Trophoblast cell (in vitro differentiated cells and primary cell): ENCODE measurements around the gene SH3TC1.

Experiments
- DNase-seq, 2 donors: peaks; one replicate each; pipeline ENCODE4 v3.0.0-alpha.2; 2016
- H2AFZ ChIP-seq: 2 replicates; pipeline ENCODE4 v1.6.1; 2013; ENCODE audit warnings: low read length, moderate library complexity, mild to moderate bottlenecking; ENCODE audit not compliant: insufficient read depth, poor library complexity
- H2AK5ac ChIP-seq: 2 replicates; pipeline ENCODE4 v1.6.1; 2013; ENCODE audit warnings: mild to moderate bottlenecking, low read length
- H2BK120ac ChIP-seq: 2 replicates; pipeline ENCODE4 v1.6.1; 2013; ENCODE audit warnings: low read length, mild to moderate bottlenecking, moderate library complexity; ENCODE audit not compliant: insufficient read depth, poor library complexity
- H2BK12ac ChIP-seq: 2 replicates; pipeline ENCODE4 v1.6.1; 2013; ENCODE audit warnings: mild to moderate bottlenecking, low read length, moderate library complexity
- H2BK5ac ChIP-seq: 2 replicates; pipeline ENCODE4 v1.6.1; 2013; ENCODE audit warnings: low read length, low read depth, moderate library complexity, mild to moderate bottlenecking; ENCODE audit not compliant: poor library complexity
- H3K14ac ChIP-seq: 2 replicates; pipeline ENCODE4 v1.6.1; 2013; ENCODE audit warnings: mild to moderate bottlenecking, low read length
- H3K18ac ChIP-seq: 2 replicates; pipeline ENCODE4 v1.6.1; 2013; ENCODE audit warnings: mild to moderate bottlenecking, low read length
- H3K23ac ChIP-seq: 2 replicates; pipeline ENCODE4 v1.6.1; 2013; ENCODE audit warnings: low read length
- H3K27ac ChIP-seq: 2 replicates; pipeline ENCODE4 v1.5.1; 2013; ENCODE audit warnings: low read depth, mild to moderate bottlenecking, inconsistent platforms, low read length, moderate library complexity
- H3K27me3 ChIP-seq: 2 replicates; pipeline ENCODE4 v1.6.1; 2013; ENCODE audit warnings: inconsistent platforms, mild to moderate bottlenecking, low read length, moderate library complexity; ENCODE audit not compliant: insufficient read depth
- H3K36me3 ChIP-seq, 2 experiments: 1 replicate in 1 of 2; 2 replicates in 1 of 2; pipeline ENCODE4 v1.6.1; 2013; ENCODE audit warnings: low read length in 2 of 2, mild to moderate bottlenecking in 2 of 2, moderate library complexity in 1 of 2; ENCODE audit not compliant: insufficient read depth in 2 of 2, control insufficient read depth in 1 of 2
- H3K4ac ChIP-seq: 2 replicates; pipeline ENCODE4 v1.6.1; 2013; ENCODE audit warnings: low read depth, mild to moderate bottlenecking, low read length, moderate library complexity
- H3K4me1 ChIP-seq, 2 experiments: 1 replicate in 1 of 2; 2 replicates in 1 of 2; pipeline ENCODE4 v1.6.1; 2013; ENCODE audit warnings: low read length in 2 of 2, mild to moderate bottlenecking in 2 of 2, moderate library complexity in 1 of 2; ENCODE audit not compliant: insufficient read depth in 2 of 2, control insufficient read depth in 1 of 2
- H3K4me2 ChIP-seq: 2 replicates; pipeline ENCODE4 v1.6.1; 2013; ENCODE audit warnings: inconsistent platforms, mild to moderate bottlenecking, low read length, moderate library complexity
- H3K4me3 ChIP-seq: 2 replicates; pipeline ENCODE4 v1.5.1; 2013; ENCODE audit warnings: mild to moderate bottlenecking, low read depth, low read length, inconsistent platforms
- H3K79me1 ChIP-seq: one replicate; pipeline ENCODE4 v1.6.1; 2013; ENCODE audit warnings: low read length
- H3K79me2 ChIP-seq: 2 replicates; pipeline ENCODE4 v1.6.1; 2013; ENCODE audit warnings: low read length, mild to moderate bottlenecking; ENCODE audit not compliant: control insufficient read depth, insufficient read depth, poor library complexity
- H3K9ac ChIP-seq: 2 replicates; pipeline ENCODE4 v1.6.1; 2013; ENCODE audit warnings: mild to moderate bottlenecking, low read length
- H3K9me3 ChIP-seq: 2 replicates; pipeline ENCODE4 v1.6.1; 2013; ENCODE audit warnings: low read depth, mild to moderate bottlenecking, control low read depth, inconsistent platforms, low read length; ENCODE audit not compliant: insufficient read depth
- H4K12ac ChIP-seq: 2 replicates; pipeline ENCODE4 v1.6.1; 2013; ENCODE audit warnings: low read depth, mild to moderate bottlenecking, low read length, moderate library complexity
- H4K8ac ChIP-seq: 2 replicates; pipeline ENCODE4 v1.6.1; 2013; ENCODE audit warnings: low read depth, mild to moderate bottlenecking, low read length, moderate library complexity
- H4K91ac ChIP-seq: one replicate; pipeline ENCODE4 v1.6.1; 2013; ENCODE audit warnings: low read depth, mild to moderate bottlenecking, low read length, moderate library complexity
- WGBS: extraction: QIAGEN DNeasy Blood & Tissue Kit; methylation state at CpG from one replicate; pipeline ENCODE4 v1.1.7; 2013; ENCODE audit warnings: missing lambda C conversion rate; ENCODE audit not compliant: insufficient read length, insufficient coverage; ENCODE audit errors: extremely low coverage; 5-methylcytosine and 5-hydroxymethylcytosine counted together

SH3TC1 gene

GRCh38 chr4:8242782-8243560, 43.9 kb downstream of the SH3TC1 start:
- no peaks in the 10 kb centered on the region for H3K27me3 ChIP-seq
- H2AFZ ChIP-seq = peak overlapping the region; percentile 78
- H3K23ac ChIP-seq = no peak overlapping the region
- H3K9ac ChIP-seq = no peak overlapping the region
- WGBS = no CpG with 5 or more reads among the region's 10 CpGs
- peak overlapping the region; percentile 98 for H2BK120ac ChIP-seq
- H3K79me1 ChIP-seq = peaks cover 21% of the 10 kb centered on the region
- H2BK12ac ChIP-seq = peak overlapping the region; percentile 89
- DNase-seq = peak; percentile 26 to 52
- no peaks in the 10 kb centered on the region for H3K9me3 ChIP-seq
- peak overlapping the region; percentile 90 for H4K8ac ChIP-seq
- H3K4ac ChIP-seq = peak overlapping the region; percentile 61
- H3K18ac ChIP-seq = peak overlapping the region; percentile 84
- peaks cover 2% of the 10 kb centered on the region for H3K79me2 ChIP-seq
- H3K36me3 ChIP-seq = peaks cover 5 to 7% of the 10 kb centered on the region in 2 experiments
- no peak overlapping the region for H3K4me3 ChIP-seq
- peaks cover 26 to 38% of the 10 kb centered on the region in 2 experiments for H3K4me1 ChIP-seq
- H4K12ac ChIP-seq = peak overlapping the region; percentile 23
- peak overlapping the region; percentile 89 for H2BK5ac ChIP-seq
- peak overlapping the region; percentile 88 for H3K27ac ChIP-seq
- peak overlapping the region; percentile 96 for H3K14ac ChIP-seq
- peak overlapping the region; percentile 15 for H3K4me2 ChIP-seq
- H2AK5ac ChIP-seq = peak overlapping the region; percentile 78
- H4K91ac ChIP-seq = peak overlapping the region; percentile 98

DNA sequence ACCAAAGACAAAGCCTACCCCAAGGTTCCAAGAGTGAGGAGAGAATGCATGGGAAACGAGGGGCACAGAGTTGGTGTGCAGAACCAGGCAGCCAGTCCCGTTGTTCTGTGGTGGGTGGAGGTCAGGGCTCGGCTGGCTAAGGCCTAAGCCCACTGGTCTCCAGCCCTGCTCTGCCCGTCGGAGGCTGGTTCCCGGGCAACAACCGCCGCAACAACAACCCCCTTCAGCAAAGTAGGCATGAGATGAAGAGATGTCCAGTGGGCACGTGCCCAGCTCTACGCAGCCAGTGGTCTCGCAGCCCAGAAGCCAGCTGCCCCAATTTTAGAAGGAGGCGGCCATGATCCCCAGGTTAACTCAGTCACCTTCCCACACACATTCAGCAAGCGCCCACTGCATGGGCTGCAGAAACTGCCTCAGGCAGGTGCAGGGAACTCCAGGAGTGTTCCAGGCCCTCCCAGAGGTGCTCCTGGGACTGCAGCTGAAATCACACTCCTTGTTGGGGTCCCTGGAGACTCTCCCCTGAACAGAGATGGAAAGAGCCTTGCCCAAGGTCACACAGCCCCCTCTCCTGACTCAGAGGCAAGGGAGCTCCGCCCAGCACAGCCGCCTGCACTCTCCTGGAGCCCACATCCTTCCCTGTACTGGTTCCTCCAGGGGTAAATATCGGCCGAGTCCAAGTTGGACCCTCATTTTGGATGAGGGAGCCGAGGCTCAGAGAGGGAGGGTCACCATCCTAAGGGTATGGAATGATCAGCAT, 45.1 kb downstream of the SH3TC1 start:
- H3K4ac ChIP-seq = no peak overlapping the region
- peaks cover 20 to 28% of the 10 kb centered on the region in 2 experiments for H3K4me1 ChIP-seq
- no CpG with 5 or more reads among the region's 18 CpGs for WGBS
- H3K4me2 ChIP-seq = no peak overlapping the region
- H4K8ac ChIP-seq = no peak overlapping the region
- H3K9ac ChIP-seq = no peak overlapping the region
- H3K79me1 ChIP-seq = peaks cover 21% of the 10 kb centered on the region
- no peak overlapping the region for H3K18ac ChIP-seq
- H3K23ac ChIP-seq = no peak overlapping the region
- H3K9me3 ChIP-seq = no peaks in the 10 kb centered on the region
- H4K91ac ChIP-seq = peak overlapping the region; percentile 59
- H2BK120ac ChIP-seq = peak overlapping the region; percentile 16
- H2AFZ ChIP-seq = no peak overlapping the region
- no peaks in the 10 kb centered on the region for H3K27me3 ChIP-seq
- peaks cover 2 to 4% of the 10 kb centered on the region in 2 experiments for H3K36me3 ChIP-seq
- peak overlapping the region; percentile 55 for H2BK12ac ChIP-seq
- H3K79me2 ChIP-seq = peaks cover 2% of the 10 kb centered on the region
- no peak overlapping the region for H2BK5ac ChIP-seq
- no peak overlapping the region for H3K27ac ChIP-seq
- no peak overlapping the region for H3K4me3 ChIP-seq
- peak overlapping the region; percentile 43 for H2AK5ac ChIP-seq
- H3K14ac ChIP-seq = peak overlapping the region; percentile 44
- no peak overlapping the region for H4K12ac ChIP-seq
- DNase-seq = no peak

GRCh38 chr4:8244931-8245460, 45.9 kb downstream of the SH3TC1 start:
- H3K23ac ChIP-seq = no peak overlapping the region
- no CpG with 5 or more reads among the region's 19 CpGs for WGBS
- no peak overlapping the region for H3K4me3 ChIP-seq
- peak overlapping the region; percentile 59 for H4K91ac ChIP-seq
- H3K9ac ChIP-seq = no peak overlapping the region
- no peak overlapping the region for H4K12ac ChIP-seq
- no peaks in the 10 kb centered on the region for H3K9me3 ChIP-seq
- H3K79me1 ChIP-seq = peaks cover 21% of the 10 kb centered on the region
- no peak overlapping the region for H2AFZ ChIP-seq
- H3K4ac ChIP-seq = peak overlapping the region; percentile 10
- H3K4me2 ChIP-seq = no peak overlapping the region
- peaks cover 2% of the 10 kb centered on the region for H3K79me2 ChIP-seq
- H2BK5ac ChIP-seq = no peak overlapping the region
- peak overlapping the region; percentile 51 for H3K14ac ChIP-seq
- no peak for DNase-seq
- no peak overlapping the region for H4K8ac ChIP-seq
- no peaks in the 10 kb centered on the region for H3K27me3 ChIP-seq
- peaks cover 0 to 2% of the 10 kb centered on the region in 2 experiments for H3K36me3 ChIP-seq
- no peak overlapping the region for H3K27ac ChIP-seq
- H2BK12ac ChIP-seq = peak overlapping the region; percentile 9
- no peak overlapping the region for H2BK120ac ChIP-seq
- no peak overlapping the region for H3K18ac ChIP-seq
- peak overlapping the region; percentile 43 for H2AK5ac ChIP-seq
- H3K4me1 ChIP-seq = peaks cover 20 to 28% of the 10 kb centered on the region in 2 experiments
